Activated naive CD4-positive, alpha-beta T cell treated with anti-CD3 and anti-CD28 coated beads for 36 hours (primary cell): ENCODE results near the gene KCNQ2. TPM values are rescaled to one million over a fixed set of nuclear protein-coding genes. Genes with fewer than 3 reads are reported as not detected.

Experiments used
- CTCF ChIA-PET: fragments of 350-600 bp; sonication (Branson Sonifier 250); formaldehyde crosslinking; loops from one replicate; lab custom pipeline; 2021; ENCODE audit warnings: antibody characterized with exemption; lab: Charles Lee
- DNase-seq: peaks from one replicate; pipeline ENCODE4 v3.0.0-alpha.2; 2020
- H3K27ac Mint-ChIP-seq: one replicate; pipeline ENCODE4 v1.8.0; 2021; ENCODE audit warnings: mild to moderate bottlenecking, mixed read lengths
- H3K27me3 Mint-ChIP-seq: one replicate; pipeline ENCODE4 v1.8.0; 2021; ENCODE audit warnings: low read depth, mixed read lengths
- H3K36me3 Mint-ChIP-seq: one replicate; pipeline ENCODE4 v1.8.0; 2021; ENCODE audit warnings: low read depth, mixed read lengths
- H3K4me1 Mint-ChIP-seq: one replicate; pipeline ENCODE4 v1.8.0; 2021; ENCODE audit warnings: low read depth, mixed read lengths
- H3K4me3 Mint-ChIP-seq: one replicate; pipeline ENCODE4 v1.8.0; 2021; ENCODE audit warnings: mild to moderate bottlenecking, moderate library complexity, mixed read lengths
- H3K9me3 Mint-ChIP-seq: one replicate; pipeline ENCODE4 v1.8.0; 2021; ENCODE audit warnings: mixed read lengths
- intact Hi-C: fragments of 100-400 bp; cut with micrococcal nuclease; formaldehyde crosslinking; loops from one replicate; pipeline ENCODE4 v1.15.1; 2023
- total RNA-seq, 2 experiments: library from RNA; stranded (reverse); gene quantifications; one replicate each; pipeline ENCODE4 v1.2.3, GENCODE V29; 2021

The KCNQ2 gene
- total RNA-seq, 2 experiments from 2014 or later = not detected

- no peak overlapping the region for H3K4me3 Mint-ChIP-seq
- H3K9me3 Mint-ChIP-seq = no peaks in the 10 kb centered on the region
- CTCF ChIA-PET = no interaction called here
- DNase-seq = no peak
- intact Hi-C loops = no loop called here
- H3K27me3 Mint-ChIP-seq = no peaks in the 10 kb centered on the region
- no peak overlapping the region for H3K27ac Mint-ChIP-seq
- peaks cover 2% of the 10 kb centered on the region for H3K4me1 Mint-ChIP-seq
- no peaks in the 10 kb centered on the region for H3K36me3 Mint-ChIP-seq
Observed at GRCh38 chr20:63428906-63429575, 43.4 kb downstream of the KCNQ2 start.

GRCh38 chr20:63427724-63428330 is 44.6 kb downstream of the KCNQ2 start:
- Mint-ChIP-seq H3K4me1 (no peaks in the 10 kb centered on the region), H3K4me3 (no peak overlapping the region), H3K27me3 (no peaks in the 10 kb centered on the region), H3K27ac (no peak overlapping the region), H3K36me3 (no peaks in the 10 kb centered on the region), H3K9me3 (no peaks in the 10 kb centered on the region)
- intact Hi-C loops = no loop called here
- DNase-seq = no peak
- CTCF ChIA-PET = no interaction called here

- CTCF ChIA-PET = no interaction called here
- Mint-ChIP-seq H3K36me3 (no peaks in the 10 kb centered on the region), H3K27me3 (no peaks in the 10 kb centered on the region), H3K4me3 (no peak overlapping the region), H3K4me1 (no peaks in the 10 kb centered on the region), H3K9me3 (no peaks in the 10 kb centered on the region), H3K27ac (no peak overlapping the region)
- intact Hi-C loops = no loop called here
- DNase-seq = no peak
Observed at GRCh38 chr20:63427206-63427605, 45.2 kb downstream of the KCNQ2 start.

- intact Hi-C loops = no loop called here
- no peaks in the 10 kb centered on the region for H3K9me3 Mint-ChIP-seq
- no peaks in the 10 kb centered on the region for H3K4me1 Mint-ChIP-seq
- no peaks in the 10 kb centered on the region for H3K36me3 Mint-ChIP-seq
- H3K27ac Mint-ChIP-seq = no peak overlapping the region
- DNase-seq = no peak
- no peak overlapping the region for H3K4me3 Mint-ChIP-seq
- CTCF ChIA-PET = interaction anchor here (1.0 kb wide), 1 partner anchor 202 kb away, joined by 3 read pairs; no protein-coding TSS in a partner anchor
- H3K27me3 Mint-ChIP-seq = no peaks in the 10 kb centered on the region
Observed at GRCh38 chr20:63425846-63426485, 46.5 kb downstream of the KCNQ2 start.

DNA sequence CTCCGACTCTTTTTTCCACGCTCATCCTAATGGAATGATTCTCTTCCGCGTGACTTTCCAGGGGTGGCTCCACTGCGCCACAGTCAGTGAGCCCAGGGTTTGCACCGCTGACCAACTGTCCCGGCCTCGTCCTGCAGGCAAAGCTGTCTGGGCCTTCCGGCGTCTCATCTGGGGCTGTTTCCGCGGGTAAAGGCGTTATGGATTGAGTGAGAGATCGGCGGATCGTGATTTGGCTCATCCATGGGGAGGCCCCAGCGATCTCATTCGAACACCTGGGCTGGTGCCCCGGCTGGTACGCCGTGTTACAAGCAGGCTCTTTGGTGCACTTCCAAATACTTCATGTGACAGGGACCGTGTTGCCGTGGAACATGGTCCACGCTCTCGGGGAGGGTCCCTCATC is 47.8 kb downstream of the KCNQ2 start:
- H3K9me3 Mint-ChIP-seq = no peaks in the 10 kb centered on the region
- no peak overlapping the region for H3K4me3 Mint-ChIP-seq
- no peaks in the 10 kb centered on the region for H3K27me3 Mint-ChIP-seq
- H3K36me3 Mint-ChIP-seq = no peaks in the 10 kb centered on the region
- CTCF ChIA-PET = no interaction called here
- intact Hi-C loops = no loop called here
- H3K27ac Mint-ChIP-seq = no peak overlapping the region
- H3K4me1 Mint-ChIP-seq = no peaks in the 10 kb centered on the region
- no peak for DNase-seq

GRCh38 chr20:63423751-63424150 is 48.7 kb downstream of the KCNQ2 start:
- H3K4me3 Mint-ChIP-seq = no peak overlapping the region
- DNase-seq = no peak
- H3K27ac Mint-ChIP-seq = no peak overlapping the region
- H3K9me3 Mint-ChIP-seq = no peaks in the 10 kb centered on the region
- intact Hi-C loops = no loop called here
- CTCF ChIA-PET = no interaction called here
- no peaks in the 10 kb centered on the region for H3K4me1 Mint-ChIP-seq
- no peaks in the 10 kb centered on the region for H3K27me3 Mint-ChIP-seq
- no peaks in the 10 kb centered on the region for H3K36me3 Mint-ChIP-seq

DNA sequence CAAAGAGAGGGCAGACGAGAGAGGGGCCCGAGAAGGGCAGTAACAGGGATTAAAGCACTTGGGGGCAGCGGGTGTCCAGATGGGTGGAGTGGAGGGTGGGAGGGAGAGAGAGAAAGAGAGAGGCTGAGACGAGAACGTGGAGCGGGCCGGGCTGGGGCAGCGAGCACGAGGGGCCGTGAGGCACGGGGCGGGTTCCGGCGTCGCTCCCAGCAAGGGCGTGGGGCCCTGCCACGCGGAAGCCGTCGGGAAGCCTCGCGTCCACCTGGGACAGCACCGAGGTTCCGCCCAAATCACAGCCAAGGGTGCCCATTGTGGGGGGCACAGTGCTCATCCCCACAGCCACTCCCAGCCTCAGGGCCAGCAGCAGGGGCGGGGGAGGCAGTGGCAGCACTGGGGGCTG is 49.8 kb downstream of the KCNQ2 start:
- no peak overlapping the region for H3K4me3 Mint-ChIP-seq
- H3K36me3 Mint-ChIP-seq = no peaks in the 10 kb centered on the region
- CTCF ChIA-PET = no interaction called here
- H3K9me3 Mint-ChIP-seq = no peaks in the 10 kb centered on the region
- no peak for DNase-seq
- no peaks in the 10 kb centered on the region for H3K27me3 Mint-ChIP-seq
- intact Hi-C loops = no loop called here
- H3K4me1 Mint-ChIP-seq = no peaks in the 10 kb centered on the region
- H3K27ac Mint-ChIP-seq = no peak overlapping the region

DNA sequence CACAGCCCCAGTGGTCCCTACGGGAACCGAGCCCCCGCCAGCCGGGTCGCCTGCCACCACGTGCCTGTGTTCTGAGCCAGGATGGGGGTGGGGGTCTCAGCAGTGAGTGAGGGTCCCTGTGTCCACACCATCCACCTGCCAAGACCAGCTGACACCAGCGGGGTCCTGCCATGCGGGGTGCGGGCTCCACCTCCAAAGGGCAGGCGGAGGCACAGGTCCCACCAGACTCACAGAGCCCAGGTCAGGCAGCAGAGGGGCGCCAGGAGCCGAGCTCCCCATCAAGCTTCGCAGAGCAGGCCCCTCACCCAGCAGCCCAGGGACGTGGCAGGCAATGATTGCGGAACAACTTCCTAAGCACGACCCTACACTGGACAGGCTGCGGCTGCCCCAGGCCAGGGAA is 50.5 kb downstream of the KCNQ2 start:
- Mint-ChIP-seq H3K4me1 (no peaks in the 10 kb centered on the region), H3K27ac (no peak overlapping the region), H3K27me3 (no peaks in the 10 kb centered on the region), H3K36me3 (no peaks in the 10 kb centered on the region), H3K4me3 (no peak overlapping the region), H3K9me3 (no peaks in the 10 kb centered on the region)
- DNase-seq = no peak
- CTCF ChIA-PET = no interaction called here
- intact Hi-C loops = no loop called here

DNA sequence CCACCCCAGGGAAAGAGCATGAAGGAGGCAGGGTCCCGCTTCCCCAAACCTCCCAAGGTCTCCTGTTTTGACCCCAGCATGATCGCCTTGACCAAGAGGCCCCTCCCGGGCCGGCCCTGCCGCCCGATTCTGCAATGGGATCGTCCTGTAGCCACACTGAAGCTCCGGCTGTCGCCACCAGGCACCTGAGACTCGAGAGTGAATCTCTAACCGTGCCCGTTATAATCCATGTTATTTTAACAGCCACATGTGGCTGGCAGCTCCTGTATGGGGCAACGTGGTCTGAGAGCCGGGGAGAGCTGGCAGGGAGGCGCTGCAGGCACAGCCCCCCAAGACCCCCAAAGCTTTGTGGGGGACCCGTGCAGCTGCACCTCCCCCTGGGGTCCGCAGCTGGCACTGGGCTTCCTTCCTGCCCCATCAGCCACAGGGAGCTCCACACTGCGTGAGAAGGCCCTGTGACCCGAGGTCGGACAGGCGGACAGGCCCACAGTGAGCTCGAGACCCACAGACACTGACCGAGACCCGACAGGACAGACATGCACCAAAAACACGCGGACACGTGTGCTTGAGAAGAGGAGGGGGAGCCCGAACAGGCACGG is 51.3 kb downstream of the KCNQ2 start:
- Mint-ChIP-seq H3K27me3 (no peaks in the 10 kb centered on the region), H3K4me3 (no peak overlapping the region), H3K4me1 (no peaks in the 10 kb centered on the region), H3K27ac (no peak overlapping the region), H3K9me3 (no peaks in the 10 kb centered on the region), H3K36me3 (no peaks in the 10 kb centered on the region)
- CTCF ChIA-PET = no interaction called here
- no peak for DNase-seq
- intact Hi-C loops = no loop called here

DNA sequence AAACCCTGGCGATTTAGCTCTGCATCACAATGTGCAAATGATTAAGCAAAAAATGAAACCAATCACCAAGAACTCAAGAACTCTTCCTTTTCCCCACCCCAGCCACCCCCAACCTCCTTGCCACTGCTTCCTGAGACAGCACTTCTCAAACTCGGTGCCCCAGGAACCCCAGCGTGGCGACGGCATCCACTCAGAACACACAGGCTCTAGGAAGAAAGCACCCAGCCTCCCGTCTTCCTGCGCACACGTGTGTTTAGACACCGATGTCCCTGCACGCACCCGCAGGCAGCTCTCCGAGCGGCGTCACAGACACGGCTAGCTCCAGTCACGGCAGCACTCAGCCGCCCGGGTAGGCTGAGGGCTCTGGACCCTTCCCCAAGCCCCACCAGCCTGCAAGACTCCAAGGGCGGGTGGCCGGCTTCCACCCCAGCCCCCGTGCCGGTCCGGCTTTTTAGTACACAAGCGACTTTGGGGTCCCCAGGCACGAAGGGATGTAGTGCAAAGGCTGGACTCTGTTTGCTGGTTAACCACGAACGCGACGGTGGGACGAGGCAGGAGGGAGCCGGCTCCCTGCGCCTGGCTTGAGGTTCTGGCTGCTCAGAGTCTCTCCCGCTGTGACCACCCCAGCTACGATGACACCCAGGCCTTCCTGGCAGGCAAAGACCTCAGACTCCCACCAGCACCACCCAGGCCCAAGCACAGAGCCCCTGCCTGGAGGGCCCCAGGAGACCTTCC is 51.9 kb downstream of the KCNQ2 start:
- CTCF ChIA-PET = no interaction called here
- H3K27ac Mint-ChIP-seq = no peak overlapping the region
- H3K4me3 Mint-ChIP-seq = no peak overlapping the region
- no peaks in the 10 kb centered on the region for H3K27me3 Mint-ChIP-seq
- no peaks in the 10 kb centered on the region for H3K4me1 Mint-ChIP-seq
- no peaks in the 10 kb centered on the region for H3K36me3 Mint-ChIP-seq
- intact Hi-C loops = no loop called here
- no peaks in the 10 kb centered on the region for H3K9me3 Mint-ChIP-seq
- DNase-seq = no peak

DNA sequence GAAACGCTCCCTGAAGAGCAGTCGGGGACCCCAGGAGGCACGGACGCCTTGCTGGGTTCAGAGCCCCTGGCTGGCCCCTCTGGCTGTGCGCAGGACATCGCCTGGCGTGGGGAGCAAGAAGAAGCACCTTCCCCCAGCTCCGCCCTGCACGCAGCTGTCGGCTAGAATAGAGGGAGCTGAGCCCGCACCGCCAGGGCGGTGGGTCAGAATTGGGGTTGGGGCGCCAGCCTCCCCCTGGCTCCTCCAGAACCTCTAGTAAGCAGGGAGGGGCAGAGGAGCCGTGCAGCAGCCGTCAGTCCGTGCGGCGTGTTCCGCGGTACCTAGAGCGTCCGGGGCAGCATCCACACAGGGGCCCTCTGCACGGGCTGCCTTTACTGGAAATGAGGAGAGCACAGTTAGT is 53.2 kb downstream of the KCNQ2 start:
- DNase-seq = no peak
- H3K4me3 Mint-ChIP-seq = no peak overlapping the region
- no peaks in the 10 kb centered on the region for H3K27me3 Mint-ChIP-seq
- intact Hi-C loops = no loop called here
- no peaks in the 10 kb centered on the region for H3K4me1 Mint-ChIP-seq
- H3K36me3 Mint-ChIP-seq = no peaks in the 10 kb centered on the region
- no peak overlapping the region for H3K27ac Mint-ChIP-seq
- CTCF ChIA-PET = no interaction called here
- no peaks in the 10 kb centered on the region for H3K9me3 Mint-ChIP-seq

GRCh38 chr20:63418617-63419016 is 53.8 kb downstream of the KCNQ2 start:
- no peak overlapping the region for H3K4me3 Mint-ChIP-seq
- H3K36me3 Mint-ChIP-seq = no peaks in the 10 kb centered on the region
- no peak for DNase-seq
- intact Hi-C loops = no loop called here
- no peak overlapping the region for H3K27ac Mint-ChIP-seq
- H3K27me3 Mint-ChIP-seq = no peaks in the 10 kb centered on the region
- CTCF ChIA-PET = no interaction called here
- no peaks in the 10 kb centered on the region for H3K9me3 Mint-ChIP-seq
- no peaks in the 10 kb centered on the region for H3K4me1 Mint-ChIP-seq
